Dendritic cell treated with granulocyte-macrophage colony-stimulating factor and Interleukin-4, amounts not matched to agents 40 ng/mL and 50 ng/mL, for 4 days (primary cell): ENCODE measurements around the gene RGS13.
"Not testable (repeated sequence)": the region's sequence is repeated elsewhere in the genome, so short reads cannot be mapped to it uniquely, and the experiment has no call there.

Source experiments
- H3K27ac Mint-ChIP-seq: one replicate; pipeline ENCODE4 v1.8.0; 2022; ENCODE audit warnings: mild to moderate bottlenecking, mixed read lengths
- H3K27me3 Mint-ChIP-seq: one replicate; pipeline ENCODE4 v1.8.0; 2022; ENCODE audit warnings: mild to moderate bottlenecking, mixed read lengths
- H3K36me3 Mint-ChIP-seq: one replicate; pipeline ENCODE4 v1.8.0; 2022; ENCODE audit warnings: low read depth, mixed read lengths
- H3K4me1 Mint-ChIP-seq: one replicate; pipeline ENCODE4 v1.8.0; 2022; ENCODE audit warnings: low read depth, mixed read lengths
- H3K4me3 Mint-ChIP-seq: one replicate; pipeline ENCODE4 v1.8.0; 2022; ENCODE audit warnings: mild to moderate bottlenecking, moderate library complexity, mixed read lengths
- H3K9me3 Mint-ChIP-seq: one replicate; pipeline ENCODE4 v1.8.0; 2022; ENCODE audit warnings: mixed read lengths
- intact Hi-C: fragments of 100-400 bp; cut with micrococcal nuclease; formaldehyde crosslinking; loops from one replicate; pipeline ENCODE4 v1.15.0; 2022

Gene RGS13

GRCh38 chr1:192678099-192678498, 42.2 kb downstream of the RGS13 start:
- Mint-ChIP-seq H3K4me1 (no peaks in the 10 kb centered on the region), H3K27ac (no peak overlapping the region), H3K36me3 (no peaks in the 10 kb centered on the region), H3K4me3 (no peak overlapping the region), H3K27me3 (no peaks in the 10 kb centered on the region), H3K9me3 (no peaks in the 10 kb centered on the region)
- intact Hi-C loops = no loop called here

- Mint-ChIP-seq H3K27ac (no peak overlapping the region), H3K4me1 (no peaks in the 10 kb centered on the region), H3K27me3 (no peaks in the 10 kb centered on the region), H3K4me3 (no peak overlapping the region), H3K36me3 (no peaks in the 10 kb centered on the region), H3K9me3 (peaks cover 12% of the 10 kb centered on the region)
- intact Hi-C loops = no loop called here
Measured at GRCh38 chr1:192682335-192682734, 46.4 kb downstream of the RGS13 start.

- H3K27ac Mint-ChIP-seq, H3K27me3 Mint-ChIP-seq, H3K36me3 Mint-ChIP-seq, intact Hi-C loops, H3K4me3 Mint-ChIP-seq, H3K4me1 Mint-ChIP-seq: not testable (repeated sequence)
- H3K9me3 Mint-ChIP-seq = peaks cover 12% of the 10 kb centered on the region
Measured at GRCh38 chr1:192683081-192683480, 47.1 kb downstream of the RGS13 start.

GRCh38 chr1:192689459-192689858, 53.5 kb downstream of the RGS13 start:
- Mint-ChIP-seq H3K4me3 (no peak overlapping the region), H3K27me3 (no peaks in the 10 kb centered on the region), H3K27ac (no peak overlapping the region), H3K4me1 (no peaks in the 10 kb centered on the region), H3K9me3 (peaks cover 58% of the 10 kb centered on the region), H3K36me3 (no peaks in the 10 kb centered on the region)
- intact Hi-C loops = no loop called here

DNA sequence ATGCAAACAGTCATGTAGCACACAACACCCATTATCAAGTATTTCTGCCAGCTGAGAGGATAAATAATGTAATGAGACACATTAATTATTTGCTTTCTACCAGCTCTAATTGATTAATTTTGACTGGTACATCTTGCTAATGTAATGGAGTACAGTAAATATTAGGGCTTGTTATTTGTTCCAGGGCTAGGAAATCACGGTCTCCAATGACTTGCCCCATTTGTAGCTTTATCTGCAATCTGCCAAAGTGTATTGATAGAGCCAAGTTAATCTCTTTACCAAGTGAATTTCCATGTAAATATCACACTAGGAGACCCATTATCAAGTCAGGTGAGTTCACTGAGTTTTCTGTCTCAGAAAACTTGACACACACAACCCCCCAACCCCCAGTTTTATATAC, 55.1 kb downstream of the RGS13 start:
- no peaks in the 10 kb centered on the region for H3K36me3 Mint-ChIP-seq
- intact Hi-C loops = no loop called here

DNA sequence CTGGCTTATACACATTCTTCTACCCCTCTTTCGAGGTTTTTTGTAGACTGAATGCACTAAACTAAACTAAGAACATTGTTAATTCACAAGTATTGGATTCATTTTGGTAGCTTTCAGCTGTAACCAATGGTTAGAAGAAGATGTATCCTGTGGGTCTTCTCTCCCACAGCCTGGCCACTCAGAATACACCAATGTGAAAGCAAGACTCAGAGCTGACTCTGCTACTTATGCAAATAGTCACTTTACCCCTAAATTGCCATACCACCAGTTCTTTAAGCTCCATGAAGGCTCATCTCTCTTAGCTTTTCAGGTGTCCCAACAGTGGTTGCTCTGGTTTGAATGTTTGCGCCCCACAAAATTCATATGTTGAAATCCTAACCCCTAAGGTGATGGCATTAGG, 60.1 kb downstream of the RGS13 start:
- H3K27ac Mint-ChIP-seq = no peak overlapping the region
- H3K9me3 Mint-ChIP-seq = peaks cover 25% of the 10 kb centered on the region
- no peak overlapping the region for H3K4me3 Mint-ChIP-seq
- intact Hi-C loops = no loop called here
- no peaks in the 10 kb centered on the region for H3K4me1 Mint-ChIP-seq
- H3K36me3 Mint-ChIP-seq = no peaks in the 10 kb centered on the region
- H3K27me3 Mint-ChIP-seq = no peaks in the 10 kb centered on the region

More for the DNA sequence above, 55.1 kb downstream of the RGS13 start:
- H3K4me1 Mint-ChIP-seq = no peaks in the 10 kb centered on the region
- H3K4me3 Mint-ChIP-seq = no peak overlapping the region
- no peaks in the 10 kb centered on the region for H3K27me3 Mint-ChIP-seq
- no peak overlapping the region for H3K27ac Mint-ChIP-seq
- peaks cover 49% of the 10 kb centered on the region for H3K9me3 Mint-ChIP-seq

GRCh38 chr1:192697771-192698170, 61.8 kb downstream of the RGS13 start:
- H3K27ac Mint-ChIP-seq = no peak overlapping the region
- H3K36me3 Mint-ChIP-seq = no peaks in the 10 kb centered on the region
- peaks cover 16% of the 10 kb centered on the region for H3K9me3 Mint-ChIP-seq
- H3K4me1 Mint-ChIP-seq = no peaks in the 10 kb centered on the region
- intact Hi-C loops = no loop called here
- H3K27me3 Mint-ChIP-seq = no peaks in the 10 kb centered on the region
- no peak overlapping the region for H3K4me3 Mint-ChIP-seq

DNA sequence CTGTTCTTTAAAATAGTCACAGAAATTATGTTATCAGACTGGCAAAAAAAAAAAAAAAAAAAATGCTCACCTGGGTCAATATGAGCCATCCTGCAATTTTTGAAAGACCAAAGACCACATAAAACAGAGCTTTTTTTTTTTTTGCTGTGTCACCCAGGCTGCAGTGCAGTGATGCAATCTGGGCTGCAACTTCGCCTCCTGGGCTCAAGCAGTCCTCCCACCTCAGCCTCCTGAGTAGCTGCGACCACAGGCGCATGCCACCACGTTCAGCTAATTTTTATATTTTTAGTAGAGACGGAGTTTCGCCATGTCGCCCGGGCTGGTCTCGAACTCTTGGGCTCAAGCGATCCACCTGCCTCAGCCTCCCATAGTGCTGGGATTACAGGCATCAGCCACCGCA, 62.8 kb downstream of the RGS13 start:
- no peaks in the 10 kb centered on the region for H3K4me1 Mint-ChIP-seq
- peaks cover 8% of the 10 kb centered on the region for H3K9me3 Mint-ChIP-seq
- intact Hi-C loops = no loop called here
- H3K27me3 Mint-ChIP-seq = no peaks in the 10 kb centered on the region
- H3K27ac Mint-ChIP-seq = no peak overlapping the region
- H3K36me3 Mint-ChIP-seq = no peaks in the 10 kb centered on the region
- no peak overlapping the region for H3K4me3 Mint-ChIP-seq

DNA sequence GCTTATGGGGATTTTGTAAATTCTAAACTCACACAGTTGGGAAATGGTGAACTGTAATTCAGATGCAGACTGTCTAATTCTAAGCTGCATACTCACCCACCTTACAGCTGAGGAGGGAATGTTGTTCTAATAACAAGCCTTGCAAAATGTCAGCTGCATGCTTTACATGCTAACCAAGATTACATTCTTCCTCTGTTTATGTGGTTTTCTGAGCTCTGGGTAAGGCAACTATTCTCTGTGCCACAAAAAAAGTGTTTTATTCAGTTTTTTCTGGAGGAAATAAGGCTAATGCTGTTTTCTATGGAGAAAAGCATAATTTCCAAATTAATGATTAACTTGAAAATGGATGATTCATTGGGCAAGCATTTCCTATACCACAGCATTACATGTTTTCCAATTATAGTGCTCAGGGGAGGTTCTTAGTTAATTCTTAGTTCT, 64.9 kb downstream of the RGS13 start:
- H3K27me3 Mint-ChIP-seq = no peaks in the 10 kb centered on the region
- intact Hi-C loops = no loop called here
- no peaks in the 10 kb centered on the region for H3K36me3 Mint-ChIP-seq

GRCh38 chr1:192702212-192702902, 66.4 kb downstream of the RGS13 start:
- Mint-ChIP-seq H3K4me3 (no peak overlapping the region), H3K27ac (no peak overlapping the region), H3K4me1 (peaks cover under 1% of the 10 kb centered on the region), H3K36me3 (no peaks in the 10 kb centered on the region), H3K27me3 (no peaks in the 10 kb centered on the region), H3K9me3 (no peaks in the 10 kb centered on the region)
- intact Hi-C loops = no loop called here

More for the DNA sequence above, 64.9 kb downstream of the RGS13 start:
- Mint-ChIP-seq H3K27ac (no peak overlapping the region), H3K9me3 (no peaks in the 10 kb centered on the region), H3K4me1 (no peaks in the 10 kb centered on the region), H3K4me3 (no peak overlapping the region)

GRCh38 chr1:192703283-192704206, 67.6 kb downstream of the RGS13 start:
- Mint-ChIP-seq H3K27me3 (no peaks in the 10 kb centered on the region), H3K9me3 (no peaks in the 10 kb centered on the region), H3K4me3 (no peak overlapping the region), H3K27ac (no peak overlapping the region), H3K36me3 (no peaks in the 10 kb centered on the region), H3K4me1 (peaks cover 5% of the 10 kb centered on the region)
- intact Hi-C loops = no loop called here

DNA sequence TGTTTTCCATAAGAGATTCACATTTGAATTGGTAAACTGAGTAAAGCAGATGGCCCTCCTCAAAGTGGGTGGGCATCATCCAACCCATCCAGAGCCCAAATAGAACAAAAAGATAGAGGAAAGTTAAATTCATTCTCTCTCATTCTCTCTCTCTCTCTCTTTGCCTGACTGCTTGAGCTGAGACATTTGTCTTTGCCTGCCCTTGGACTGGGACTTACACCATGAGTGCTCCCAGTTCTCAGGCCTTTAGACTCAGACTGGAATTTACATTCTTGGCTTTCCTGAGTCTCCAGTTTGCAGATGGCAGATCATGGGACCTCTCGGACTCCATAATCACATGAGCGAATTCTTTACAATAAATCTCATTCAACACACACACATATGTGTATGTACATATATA, 69.6 kb downstream of the RGS13 start:
- Mint-ChIP-seq H3K4me1 (peaks cover 5% of the 10 kb centered on the region), H3K9me3 (no peaks in the 10 kb centered on the region), H3K4me3 (no peak overlapping the region), H3K27me3 (no peaks in the 10 kb centered on the region), H3K27ac (no peak overlapping the region), H3K36me3 (no peaks in the 10 kb centered on the region)
- intact Hi-C loops = no loop called here

DNA sequence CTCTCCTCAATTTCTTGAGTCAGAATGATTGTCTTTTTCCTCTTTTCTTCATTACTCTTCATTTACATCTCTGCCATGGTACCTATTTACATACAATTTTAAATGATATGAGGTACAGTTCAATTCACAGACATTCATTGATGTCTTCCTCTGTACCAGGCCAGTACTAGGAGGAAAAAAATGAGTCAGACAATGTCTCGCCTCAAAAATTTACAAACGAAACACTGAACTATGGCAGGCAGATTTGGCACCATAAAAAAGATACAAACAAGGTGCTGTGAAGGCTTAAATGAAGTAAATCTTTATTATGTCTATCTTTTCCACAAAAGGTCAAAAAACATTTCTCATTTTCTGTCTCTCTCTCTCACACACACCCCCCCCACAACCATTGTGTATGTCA, 71.0 kb downstream of the RGS13 start:
- H3K4me3 Mint-ChIP-seq = no peak overlapping the region
- H3K27me3 Mint-ChIP-seq = no peaks in the 10 kb centered on the region
- no peak overlapping the region for H3K27ac Mint-ChIP-seq
- intact Hi-C loops = no loop called here
- H3K4me1 Mint-ChIP-seq = peaks cover 5% of the 10 kb centered on the region
- no peaks in the 10 kb centered on the region for H3K36me3 Mint-ChIP-seq
- H3K9me3 Mint-ChIP-seq = no peaks in the 10 kb centered on the region

DNA sequence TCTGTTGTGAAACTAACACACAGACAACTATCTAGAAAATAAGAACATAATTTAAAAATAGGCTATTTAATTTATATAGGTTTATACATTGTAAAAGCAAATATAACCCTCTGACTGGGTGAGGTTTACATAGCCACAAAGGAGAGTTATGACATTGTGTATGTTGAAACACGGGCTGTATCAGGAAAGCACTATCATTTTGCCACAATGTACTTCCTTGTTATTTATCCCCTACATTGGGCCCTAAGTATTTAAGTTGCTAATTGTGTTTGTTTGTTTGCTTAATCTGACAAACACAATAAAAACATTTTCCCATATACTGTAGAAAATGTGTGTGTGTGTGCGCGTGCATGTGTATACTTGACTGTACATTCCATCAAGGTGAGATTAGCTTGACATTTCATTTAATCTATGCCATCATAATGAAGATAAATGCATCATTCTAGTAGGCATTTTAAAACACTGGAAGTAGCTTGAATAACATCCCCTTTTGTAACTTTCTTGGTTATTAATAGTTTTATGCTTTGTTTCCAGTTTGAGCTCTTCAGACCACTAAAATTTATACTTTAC, 72.1 kb downstream of the RGS13 start:
- Mint-ChIP-seq H3K4me1 (peaks cover 5% of the 10 kb centered on the region), H3K4me3 (no peak overlapping the region), H3K9me3 (no peaks in the 10 kb centered on the region), H3K27me3 (no peaks in the 10 kb centered on the region), H3K27ac (no peak overlapping the region), H3K36me3 (no peaks in the 10 kb centered on the region)
- intact Hi-C loops = no loop called here
